ENCODE results near the gene CD3E. TPM values are rescaled to one million over a fixed set of nuclear protein-coding genes. Genes with fewer than 3 reads are reported as not detected.

Gene CD3E
- total RNA-seq, 4 donors from 2014 or later, result 0.38 to 3.4 (median 1.8) TPM

- TF ChIP-seq, protein P1, sequence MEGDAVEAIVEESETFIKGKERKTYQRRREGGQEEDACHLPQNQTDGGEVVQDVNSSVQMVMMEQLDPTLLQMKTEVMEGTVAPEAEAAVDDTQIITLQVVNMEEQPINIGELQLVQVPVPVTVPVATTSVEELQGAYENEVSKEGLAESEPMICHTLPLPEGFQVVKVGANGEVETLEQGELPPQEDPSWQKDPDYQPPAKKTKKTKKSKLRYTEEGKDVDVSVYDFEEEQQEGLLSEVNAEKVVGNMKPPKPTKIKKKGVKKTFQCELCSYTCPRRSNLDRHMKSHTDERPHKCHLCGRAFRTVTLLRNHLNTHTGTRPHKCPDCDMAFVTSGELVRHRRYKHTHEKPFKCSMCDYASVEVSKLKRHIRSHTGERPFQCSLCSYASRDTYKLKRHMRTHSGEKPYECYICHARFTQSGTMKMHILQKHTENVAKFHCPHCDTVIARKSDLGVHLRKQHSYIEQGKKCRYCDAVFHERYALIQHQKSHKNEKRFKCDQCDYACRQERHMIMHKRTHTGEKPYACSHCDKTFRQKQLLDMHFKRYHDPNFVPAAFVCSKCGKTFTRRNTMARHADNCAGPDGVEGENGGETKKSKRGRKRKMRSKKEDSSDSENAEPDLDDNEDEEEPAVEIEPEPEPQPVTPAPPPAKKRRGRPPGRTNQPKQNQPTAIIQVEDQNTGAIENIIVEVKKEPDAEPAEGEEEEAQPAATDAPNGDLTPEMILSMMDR (IDR thresholded peaks at IDR 0.05; ENCODE audit: low read depth), result no peak
Measured at GRCh38 chr11:118313242-118313641, 8.7 kb downstream of the CD3E start.

DNA sequence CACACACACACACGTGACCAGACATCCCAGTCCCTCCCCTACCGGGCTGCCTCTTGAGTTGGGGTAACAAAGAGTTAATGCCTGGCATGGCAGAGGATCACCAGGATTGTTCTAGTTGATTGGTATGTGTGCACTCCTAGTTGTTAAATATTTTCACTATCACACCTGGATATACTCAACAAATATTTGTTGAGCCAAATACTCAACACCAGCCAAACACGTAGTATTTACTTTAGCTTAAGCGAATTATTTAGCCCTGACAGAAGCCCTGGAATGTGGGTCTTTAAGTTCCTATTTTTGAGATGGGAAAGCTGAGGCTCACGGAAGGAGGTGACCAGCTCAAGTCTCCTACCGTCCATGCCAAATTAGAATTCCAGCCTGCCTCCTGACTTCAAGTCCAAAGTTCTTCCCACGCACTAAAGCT is 10.5 kb downstream of the CD3E start:
- TF ChIP-seq, protein P1 (IDR thresholded peaks at IDR 0.05; ENCODE audit: low read depth), result no peak

- TF ChIP-seq, protein P1 (IDR thresholded peaks at IDR 0.05; ENCODE audit: low read depth), result no peak
Measured at GRCh38 chr11:118318124-118318523, 13.6 kb downstream of the CD3E start.

GRCh38 chr11:118318581-118319336 is 14.2 kb downstream of the CD3E start:
- TF ChIP-seq, protein P1 (IDR thresholded peaks at IDR 0.05; ENCODE audit: low read depth), result no peak

DNA sequence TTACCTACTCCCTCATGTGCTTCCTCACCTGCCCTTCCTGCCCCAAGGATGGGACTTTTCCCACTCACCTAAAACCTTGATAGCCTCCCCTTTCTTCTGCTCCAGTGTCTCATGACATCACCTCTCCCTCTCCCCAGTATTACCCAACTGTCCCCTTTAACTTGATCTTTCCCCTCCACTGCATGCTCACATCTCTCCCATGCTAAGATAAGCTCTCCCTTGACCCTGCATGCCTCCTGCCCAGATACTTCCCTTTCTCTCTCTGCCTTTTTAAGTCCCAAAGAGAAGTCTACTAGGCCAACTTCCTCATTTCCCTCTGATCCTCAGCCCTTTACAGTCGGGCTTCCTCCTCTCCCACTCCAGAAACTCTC is 14.8 kb downstream of the CD3E start:
- TF ChIP-seq, protein P1 (IDR thresholded peaks at IDR 0.05; ENCODE audit: low read depth), result no peak

- TF ChIP-seq, protein P1 (IDR thresholded peaks at IDR 0.05; ENCODE audit: low read depth), result no peak
Measured at GRCh38 chr11:118320515-118320914, 16.0 kb downstream of the CD3E start.

DNA sequence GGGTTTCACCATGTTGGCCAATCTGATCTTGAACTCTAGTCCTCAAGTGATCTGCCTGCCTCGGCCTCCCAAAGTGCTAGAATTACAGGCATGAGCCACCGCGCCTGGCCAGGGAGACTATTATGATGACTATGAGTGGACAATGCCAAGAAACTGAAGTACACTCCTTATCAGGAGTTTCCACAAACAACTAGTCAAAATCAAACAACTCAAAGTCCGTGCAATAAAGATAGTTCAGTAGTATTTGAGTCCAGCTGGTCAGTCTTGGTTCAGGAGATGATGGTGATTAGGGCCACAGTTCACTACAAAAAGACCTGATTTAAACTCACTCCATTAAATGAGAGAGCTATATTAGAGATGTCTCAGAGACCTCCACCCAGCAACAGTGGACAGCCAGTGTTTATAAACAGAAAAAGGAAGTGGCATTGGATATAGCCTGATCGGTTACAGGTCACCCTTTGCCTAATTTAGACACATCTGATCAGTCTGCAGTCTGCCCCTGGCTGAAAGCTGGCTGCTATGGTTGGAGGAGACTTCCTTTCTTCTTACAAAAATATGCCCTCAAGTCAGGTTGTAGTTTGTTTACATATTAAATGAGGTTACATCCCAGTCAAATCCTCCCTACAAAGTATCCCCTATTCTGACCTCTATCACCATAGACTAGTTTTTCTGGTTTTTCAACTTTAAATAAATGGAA is 17.0 kb downstream of the CD3E start:
- TF ChIP-seq, protein P1 (IDR thresholded peaks at IDR 0.05; ENCODE audit: low read depth), result no peak
